Stimulated activated CD4-positive, alpha-beta T cell treated with anti-CD3 and anti-CD28 coated beads, TNF-alpha, amount 100 ng/mL, for 48 hours (primary cell): ENCODE measurements around the gene TRMT6.
A peak's percentile ranks its signal among the peaks of the same experiment; 100 is the strongest.

Experiments used
- DNase-seq, 3 donors: peaks; one replicate each; pipeline ENCODE4 v3.0.0-alpha.2; 2020; ENCODE audit warnings: low read depth in 3 of 3

Gene TRMT6

GRCh38 chr20:5947276-5947675 is 3.1 kb downstream of the TRMT6 start:
- DNase-seq = peak in 1 of 3 donors; percentile 40

GRCh38 chr20:5945963-5946362 is 4.4 kb downstream of the TRMT6 start:
- no peak for DNase-seq

- DNase-seq = no peak
Observed at GRCh38 chr20:5938456-5939029, 11.8 kb downstream of the TRMT6 start.

GRCh38 chr20:5936238-5936637 is 14.1 kb downstream of the TRMT6 start:
- DNase-seq = no peak

DNA sequence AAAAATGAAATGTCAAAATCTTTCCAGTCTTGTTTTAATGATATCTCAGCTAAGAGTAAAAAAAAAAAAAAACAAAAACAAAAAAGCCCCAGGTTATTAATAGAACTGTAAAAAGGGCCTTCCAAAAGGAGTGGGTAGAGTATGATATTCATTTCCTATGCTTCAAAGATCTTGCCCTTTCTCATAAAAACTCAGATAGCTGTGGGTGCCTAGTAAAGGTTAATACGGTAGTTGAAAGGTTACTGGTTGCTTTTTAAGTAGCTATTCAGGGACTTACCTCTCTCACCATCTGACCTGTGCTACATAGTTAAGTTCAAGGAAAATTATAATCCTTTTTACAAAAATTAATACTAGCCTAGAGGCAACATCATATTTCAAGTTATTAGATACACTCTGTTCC is 14.9 kb downstream of the TRMT6 start:
- no peak for DNase-seq

DNA sequence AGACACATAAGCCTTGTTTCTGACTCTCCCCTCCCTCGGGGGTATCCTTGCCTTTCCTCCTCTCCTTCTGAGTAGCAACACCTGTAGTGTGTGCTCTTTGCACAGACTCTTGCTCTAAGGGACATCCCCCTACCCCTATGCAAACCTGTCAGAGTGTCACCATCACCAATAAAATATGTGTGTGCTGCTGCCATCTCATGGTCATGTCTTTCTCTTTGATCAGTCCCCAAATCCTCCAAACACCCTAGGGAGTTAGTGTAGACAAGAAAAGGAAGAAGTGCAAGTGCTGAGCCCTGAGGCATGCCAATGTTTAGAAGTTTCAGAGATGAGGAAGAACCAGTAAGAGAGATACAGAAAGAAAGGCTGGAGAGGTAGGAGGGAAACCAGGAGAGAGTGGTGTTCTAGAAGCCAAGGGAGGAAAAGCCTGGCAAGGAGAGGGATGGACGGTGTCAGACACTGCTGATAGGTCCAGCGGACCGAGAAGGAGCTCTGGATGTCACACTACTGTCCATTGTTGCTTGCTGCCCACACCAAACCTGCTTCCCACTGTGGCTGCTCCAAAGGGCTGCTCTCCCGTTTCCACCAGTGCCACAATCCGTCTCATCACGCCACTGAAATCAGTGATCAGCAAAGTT is 16.4 kb downstream of the TRMT6 start:
- no peak for DNase-seq

DNA sequence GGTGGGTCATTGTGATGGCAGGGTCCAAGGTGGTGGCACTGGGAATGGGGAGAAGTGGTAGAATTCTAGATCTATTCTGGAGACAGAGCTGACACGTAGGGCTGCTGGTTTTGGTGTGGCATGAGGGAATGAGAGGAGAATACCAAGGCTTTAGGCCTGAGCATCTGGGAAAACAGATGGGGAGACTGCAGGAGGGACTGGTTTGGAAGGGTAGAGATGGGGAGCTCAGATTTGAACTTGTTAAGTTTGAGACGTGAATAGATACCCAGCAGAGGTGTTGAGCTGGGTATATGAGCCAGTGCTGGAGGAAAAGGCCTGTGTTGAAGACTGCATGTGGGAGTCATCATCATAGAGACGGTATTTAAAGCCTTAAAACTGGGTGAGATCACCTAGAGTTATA is 17.5 kb downstream of the TRMT6 start:
- no peak for DNase-seq

GRCh38 chr20:5931411-5931810 is 18.9 kb downstream of the TRMT6 start:
- DNase-seq = no peak

DNA sequence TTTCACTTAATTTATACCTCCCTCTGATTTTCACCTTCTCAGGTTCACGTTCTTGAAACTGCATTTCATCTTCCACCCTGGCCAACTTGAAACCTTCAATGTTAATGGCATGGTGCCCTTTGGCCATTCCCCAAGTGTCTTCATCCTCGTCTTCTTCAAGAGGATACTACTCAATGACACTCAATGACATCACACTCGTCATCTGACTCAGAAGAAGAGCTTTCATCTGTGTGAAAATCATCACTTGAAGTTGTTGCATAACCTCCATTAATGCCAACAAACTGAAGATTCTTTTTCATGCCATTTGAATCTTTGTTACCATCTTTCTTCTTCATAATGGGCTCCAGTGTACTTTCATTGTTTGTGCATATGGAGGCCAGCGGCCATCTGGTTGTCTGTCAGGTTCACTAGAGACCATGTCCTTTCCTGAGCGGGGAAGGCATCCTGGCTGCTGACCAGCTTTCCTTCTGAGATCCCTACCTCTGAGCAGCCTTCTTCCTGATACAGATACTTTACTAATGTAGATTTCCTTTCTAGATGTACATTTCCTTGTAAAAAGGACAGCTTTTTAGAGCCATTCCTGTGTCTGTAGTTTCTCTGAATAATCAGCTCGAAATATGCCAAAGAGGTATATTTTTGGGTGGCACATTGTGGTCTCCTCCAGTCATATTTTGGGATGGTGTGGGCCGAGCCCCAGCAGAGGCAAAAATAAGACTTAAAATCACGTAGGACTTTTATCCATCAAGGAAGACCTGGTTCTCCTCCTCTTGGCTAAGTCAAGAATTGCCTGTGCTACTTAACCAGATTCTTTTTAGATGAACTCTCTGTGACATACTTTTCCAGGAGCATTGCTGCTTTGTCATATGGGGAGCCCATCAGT is 21.3 kb downstream of the TRMT6 start:
- DNase-seq = no peak

- DNase-seq = no peak
Observed at GRCh38 chr20:5927749-5928462, 22.4 kb downstream of the TRMT6 start.

GRCh38 chr20:5925551-5925950 is 24.8 kb downstream of the TRMT6 start:
- DNase-seq = no peak

GRCh38 chr20:5923493-5923892 is 26.8 kb downstream of the TRMT6 start:
- DNase-seq = no peak

GRCh38 chr20:5920581-5920980 is 29.8 kb downstream of the TRMT6 start:
- no peak for DNase-seq

GRCh38 chr20:5919626-5920544 is 30.4 kb downstream of the TRMT6 start:
- no peak for DNase-seq

- DNase-seq = no peak
Observed at GRCh38 chr20:5918856-5919625, 31.3 kb downstream of the TRMT6 start.

DNA sequence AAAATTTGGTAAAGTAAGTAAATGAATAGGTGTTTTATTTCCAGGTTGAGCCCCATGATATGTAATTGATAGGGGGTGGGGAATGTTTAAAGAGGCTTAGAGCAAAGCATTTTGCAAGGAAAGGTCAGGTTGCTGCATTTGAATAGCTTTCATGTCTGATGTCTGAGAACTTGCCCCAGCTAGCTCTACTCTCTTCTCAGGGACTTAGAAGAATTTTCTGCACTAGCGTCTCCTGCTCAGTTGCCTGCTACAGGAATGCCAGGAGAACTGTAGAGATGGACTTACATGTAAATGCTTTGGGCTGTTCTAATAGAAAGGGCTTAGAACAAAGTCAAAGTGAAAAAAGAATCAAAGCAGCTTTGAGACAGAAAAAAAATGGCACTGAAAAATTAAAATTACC is 35.5 kb downstream of the TRMT6 start:
- no peak for DNase-seq

- DNase-seq = no peak
Observed at GRCh38 chr20:5913166-5913565, 37.2 kb downstream of the TRMT6 start.

DNA sequence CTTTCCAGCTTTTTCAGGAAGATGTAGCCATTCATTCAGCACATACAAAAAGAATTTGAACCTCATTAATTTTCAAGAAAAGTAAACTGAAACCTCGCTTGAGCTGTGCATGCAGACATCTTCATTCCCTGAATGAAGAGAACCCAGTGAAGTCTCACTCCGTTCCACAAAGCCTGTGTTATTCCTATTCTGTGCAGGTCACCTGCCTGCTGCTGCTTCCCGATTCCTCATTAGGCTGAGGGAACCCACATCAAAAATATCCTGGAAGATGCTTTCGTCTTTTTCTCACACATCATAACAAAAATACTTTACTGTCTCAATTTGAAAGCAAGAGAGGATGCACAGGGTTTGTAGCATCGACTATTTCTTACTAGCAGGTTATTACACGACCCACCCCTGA is 40.1 kb downstream of the TRMT6 start:
- DNase-seq = no peak

GRCh38 chr20:5908981-5909380 is 41.4 kb downstream of the TRMT6 start:
- DNase-seq = no peak

- no peak for DNase-seq
Observed at GRCh38 chr20:5900908-5901307, 49.4 kb downstream of the TRMT6 start.
